K562 (cell line): Measurements from ENCODE around the gene SLC6A9. TPM values are rescaled to one million over a fixed set of nuclear protein-coding genes. Genes with fewer than 3 reads are reported as not detected.

Source experiments
- ARID3B ChIP-seq: fragments of 250-450 bp; sonication (Bioruptor Pico); IDR thresholded peaks from 2 replicates; pipeline ENCODE4 v1.4.0; 2020; ENCODE audit warnings: borderline replicate concordance
- BHLHE40 ChIP-seq: IDR thresholded peaks from 2 replicates; pipeline ENCODE4 v1.6.1; 2011; ENCODE audit warnings: low read length, improper control_type of control experiment
- DNMT1 ChIP-seq: fragments of 450-650 bp; IDR thresholded peaks from 2 replicates; pipeline ENCODE4 v1.6.1; 2016; ENCODE audit warnings: antibody characterized with exemption, mild to moderate bottlenecking
- E2F6 ChIP-seq, 2 experiments: IDR thresholded peaks; 2 replicates each; pipeline ENCODE4 v1.6.1; 2011; ENCODE audit warnings: borderline replicate concordance in 1 of 2, control low read depth in 1 of 2, low read depth in 1 of 2, low read length in 1 of 2, mild to moderate bottlenecking in 1 of 2, mixed read lengths in 1 of 2, moderate library complexity in 1 of 2; ENCODE audit not compliant: insufficient read depth in 1 of 2, insufficient read length in 1 of 2, poor library complexity in 1 of 2, severe bottlenecking in 1 of 2; ENCODE audit errors: extremely low read depth in 1 of 2
- HSF4 ChIP-seq: fragments of 250-450 bp; sonication (Bioruptor Pico); IDR thresholded peaks from 2 replicates; pipeline ENCODE4 v2.1.2; 2022; ENCODE audit warnings: mild to moderate bottlenecking, moderate library complexity, borderline replicate concordance
- RAD21 ChIP-seq, 2 experiments: fragments of 250-450 bp in 1 of 2; fragments of 450-650 bp in 1 of 2; sonication (Bioruptor Pico) in 1 of 2; formaldehyde crosslinking in 1 of 2; IDR thresholded peaks in 1 of 2; conservative IDR thresholded peaks in 1 of 2; 2 replicates each; pipeline versions ENCODE4 v1.4.0 to v1.8.0; 2020 to 2022; ENCODE audit warnings: mild to moderate bottlenecking in 2 of 2, moderate library complexity in 1 of 2
- RERE ChIP-seq: sonication (generic); formaldehyde crosslinking; IDR thresholded peaks from 2 replicates; pipeline ENCODE4 v1.8.0; 2023; ENCODE audit warnings: missing genetic modification reagents, mild to moderate bottlenecking, borderline replicate concordance
- STAT6 ChIP-seq: sonication (generic); formaldehyde crosslinking; IDR thresholded peaks from 2 replicates; pipeline ENCODE4 v1.8.1; 2023; ENCODE audit warnings: mild to moderate bottlenecking, missing genetic modification reagents
- ZNF764 ChIP-seq: fragments of 250-450 bp; sonication (Bioruptor Pico); IDR thresholded peaks from 2 replicates; pipeline ENCODE4 v1.4.0; 2020; ENCODE audit warnings: low read depth, mild to moderate bottlenecking, moderate library complexity
- ZNF785 ChIP-seq: fragments of 250-450 bp; sonication (Bioruptor Pico); IDR thresholded peaks from 2 replicates; pipeline ENCODE4 v1.4.0; 2020; ENCODE audit warnings: mild to moderate bottlenecking
- polyA plus RNA-seq, 8 experiments: library from polyadenylated mRNA; depleted of rRNA in 4 of 8; stranded (reverse) in 5 of 8; unstranded in 3 of 8; fragments of >200 nt; fragmentation: Nextera tagmentation in 2 of 8; fragmentation: Illumina TruSeq in 1 of 8; extraction: Ambion mirVana in 2 of 8; extraction: Trizol in 1 of 8; gene quantifications; 2 replicates each; pipeline versions ENCODE4 v1.2.1 to v1.2.3, GENCODE V29; 2011 to 2014; ENCODE audit warnings: inconsistent platforms in 1 of 8, missing spikeins in 1 of 8
- total RNA-seq, 7 experiments: library from RNA; depleted of rRNA in 6 of 7; stranded (reverse); fragments of >200 nt in 6 of 7; fragmentation: Illumina TruSeq in 2 of 7; extraction: Trizol in 2 of 7; gene quantifications; 2 replicates each; pipeline versions ENCODE4 v1.2.1 to v1.2.3, GENCODE V29; 2011 to 2021; ENCODE audit warnings: low replicate concordance in 1 of 7

SLC6A9 gene
- total and polyA plus RNA-seq, 9 of the 15 experiments (the other 6 are each of a cell fraction or from before 2014, with no cell fraction given), result 0.17 to 18.7 (median 2.9) TPM

GRCh38 chr1:43991476-43992231 is 39.6 kb downstream of the SLC6A9 start, which contains the start of gene CCDC24 (continued):
- no peak for TF ChIP-seq ZNF785 (CRISPR knock-in tag)
- peak; percentile 10 to 83 for TF ChIP-seq E2F6 (IDR thresholded peaks at IDR 0.05; ENCODE audit: borderline replicate concordance in 1 of 2, extremely low read depth in 1 of 2, insufficient read depth in 1 of 2, insufficient read length in 1 of 2, low read depth in 1 of 2, low read length in 1 of 2, poor library complexity in 1 of 2, severe bottlenecking in 1 of 2)
- TF ChIP-seq RAD21 (CRISPR knock-in tag; conservative IDR thresholded peaks at IDR 0.05 in 1 of 2, IDR thresholded peaks at IDR 0.05 in 1 of 2), result peak in 1 of 2 experiments; percentile 9; a peak in 2 of 4 replicates
- no peak for TF ChIP-seq RERE (CRISPR knock-in tag)
- no peak for TF ChIP-seq ZNF764
- 0 out of 2 replicates have a peak, but pooled peaks have one; percentile 47 for TF ChIP-seq ARID3B (CRISPR knock-in tag)
- TF ChIP-seq BHLHE40, result peak; percentile 97
- no peak for TF ChIP-seq HSF4 (CRISPR knock-in tag)
- TF ChIP-seq STAT6 (CRISPR knock-in tag), result no peak
- TF ChIP-seq DNMT1, result no peak
